ENCODE data around the gene JADE3.
"Not testable (repeated sequence)": the region's sequence is repeated elsewhere in the genome, so short reads cannot be mapped to it uniquely, and the experiment has no call there.

JADE3 gene

GRCh38 chrX:46935295-46935694 lies 23.1 kb downstream of the JADE3 start:
- DNase-seq (ENCODE audit: low spot score), result no peak

GRCh38 chrX:46938589-46938988 lies 26.4 kb downstream of the JADE3 start:
- DNase-seq (ENCODE audit: low spot score), result no peak

DNA sequence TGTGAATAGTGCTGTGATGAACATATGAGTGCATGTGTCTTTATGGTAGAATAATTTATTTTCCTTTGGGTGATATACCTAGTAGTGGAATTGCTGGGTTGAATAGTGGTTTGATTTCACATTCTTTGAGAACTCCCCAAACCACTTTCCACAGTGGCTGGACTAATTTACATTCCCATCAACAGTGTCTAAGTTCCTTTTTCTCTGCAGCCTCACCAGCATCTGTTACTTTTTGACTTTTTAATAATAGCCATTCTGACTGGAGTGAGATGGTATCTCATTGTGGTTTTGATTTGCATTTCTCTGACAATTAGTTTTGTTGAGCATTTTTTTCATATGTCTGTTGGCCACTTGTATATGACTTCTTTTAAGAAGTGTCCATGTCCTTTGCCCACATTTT lies 29.1 kb downstream of the JADE3 start:
- no peak for DNase-seq (ENCODE audit: low spot score)

DNA sequence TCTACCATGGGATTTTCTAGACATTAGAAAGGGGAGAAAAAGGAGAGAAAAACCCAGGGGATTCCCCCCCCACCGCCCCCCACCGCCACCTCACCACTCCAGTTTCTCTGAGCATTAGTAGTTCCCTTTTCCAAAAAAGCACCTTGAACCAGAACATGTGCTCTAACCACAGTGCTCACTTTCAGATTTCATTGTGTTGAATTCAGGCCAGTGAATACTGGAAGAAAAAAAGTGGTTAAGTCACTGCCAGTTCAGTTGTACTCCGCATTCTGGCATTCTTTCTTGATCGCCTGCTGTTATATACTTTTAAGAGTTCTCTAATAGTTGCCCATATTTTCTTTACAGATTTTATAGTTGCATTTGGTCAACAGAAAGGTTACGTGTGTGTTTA lies 40.9 kb downstream of the JADE3 start:
- DNase-seq (ENCODE audit: low spot score), result no peak

DNA sequence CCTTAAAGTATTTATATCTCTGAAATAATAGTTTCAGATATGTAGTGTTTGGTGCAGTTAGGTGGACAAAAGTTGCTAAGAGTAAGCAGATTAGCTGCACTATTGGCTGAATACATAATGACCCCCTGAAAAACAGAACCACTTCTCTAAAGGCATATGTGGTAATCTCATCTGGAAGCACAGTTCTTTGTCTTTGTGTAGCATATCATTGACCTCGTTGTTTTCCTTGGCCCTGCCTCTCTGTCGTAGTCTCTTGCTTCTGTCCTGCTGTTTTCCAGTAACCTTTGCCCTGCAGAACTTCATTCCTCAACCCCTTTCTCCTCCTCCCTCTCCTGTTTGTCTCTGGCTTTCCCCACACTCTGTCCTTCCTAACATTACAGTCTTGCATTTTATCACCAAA lies 41.4 kb downstream of the JADE3 start:
- DNase-seq (ENCODE audit: low spot score), result no peak

DNA sequence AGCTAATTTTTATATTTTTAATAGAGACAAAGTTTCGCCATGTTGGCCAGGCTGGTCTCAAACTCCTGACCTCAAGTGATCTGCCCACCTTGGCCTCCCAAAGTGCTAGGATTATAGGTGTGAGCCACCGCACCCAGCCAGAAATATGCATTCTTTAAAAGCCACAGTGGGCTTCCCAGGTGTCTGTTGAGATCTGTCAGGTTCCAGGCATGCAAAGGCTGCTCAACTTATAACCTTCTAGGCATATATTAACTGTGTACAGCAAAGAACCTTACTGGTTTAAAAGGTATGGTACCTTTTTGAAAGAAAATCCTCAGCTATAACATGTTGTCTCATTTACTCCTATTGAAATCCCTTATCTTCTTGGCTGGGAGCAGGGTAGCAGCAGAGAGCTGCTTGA lies 42.5 kb downstream of the JADE3 start:
- no peak for DNase-seq (ENCODE audit: low spot score)

GRCh38 chrX:46956589-46956988 lies 44.4 kb downstream of the JADE3 start:
- DNase-seq (ENCODE audit: low spot score), result not testable (repeated sequence)

- DNase-seq (ENCODE audit: low spot score), result no peak
Measured at GRCh38 chrX:46957297-46957696, 45.1 kb downstream of the JADE3 start.

GRCh38 chrX:46959101-46959500 lies 46.9 kb downstream of the JADE3 start:
- DNase-seq (ENCODE audit: low spot score), result no peak

GRCh38 chrX:46959985-46960700 lies 47.9 kb downstream of the JADE3 start:
- DNase-seq (ENCODE audit: low spot score), result no peak

DNA sequence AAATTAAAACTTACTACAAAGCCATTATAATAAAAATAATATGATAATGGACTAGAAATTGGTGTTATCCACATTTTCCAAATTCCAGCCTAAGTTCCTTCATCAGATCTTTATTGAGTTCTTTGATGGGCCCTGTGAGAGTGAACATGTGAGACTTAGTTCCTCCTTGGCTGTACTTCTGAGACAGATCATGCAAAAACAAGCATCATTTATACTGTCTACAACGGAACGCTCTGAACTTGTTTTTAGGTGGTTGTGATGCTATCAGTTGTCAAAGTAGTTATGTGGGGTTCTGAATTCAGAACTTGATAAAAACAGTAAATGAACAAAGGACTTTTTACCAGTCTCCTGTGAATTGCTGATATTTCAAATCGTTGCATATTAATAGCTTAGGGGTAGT lies 48.9 kb downstream of the JADE3 start:
- DNase-seq (ENCODE audit: low spot score), result no peak

GRCh38 chrX:46961574-46962283 lies 49.5 kb downstream of the JADE3 start:
- no peak for DNase-seq (ENCODE audit: low spot score)

DNA sequence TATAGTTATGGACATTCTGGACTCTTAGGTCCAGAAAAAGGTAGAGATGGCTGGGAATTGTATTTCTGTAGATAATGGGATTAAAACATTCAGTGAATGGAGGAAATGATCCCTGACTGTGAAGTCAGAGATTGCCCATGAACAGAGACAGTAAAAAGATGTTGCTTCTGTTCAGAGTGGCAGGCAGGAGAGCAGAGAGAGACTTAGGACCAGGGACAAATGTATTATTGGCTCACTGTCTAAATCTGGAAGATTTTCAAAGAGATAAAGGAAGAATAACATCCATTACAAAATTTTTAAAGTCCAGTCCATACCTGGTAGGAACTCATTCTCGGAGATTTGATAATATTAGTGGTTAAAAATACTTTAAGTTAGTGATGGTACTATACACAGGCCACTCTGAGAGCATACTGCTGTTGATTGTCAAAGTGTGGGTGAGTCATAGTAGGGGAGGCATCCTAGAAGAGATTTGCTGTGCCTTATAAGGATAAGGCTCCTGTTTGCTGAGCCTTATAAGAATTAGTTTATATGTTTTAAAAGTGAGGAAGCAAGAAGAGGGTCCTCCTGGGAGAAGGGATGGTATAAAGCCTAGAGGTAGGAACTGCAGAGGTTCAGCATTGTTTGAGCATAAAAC lies 53.0 kb downstream of the JADE3 start:
- DNase-seq (ENCODE audit: low spot score), result no peak

GRCh38 chrX:46967547-46967946 lies 55.3 kb downstream of the JADE3 start:
- DNase-seq (ENCODE audit: low spot score), result no peak

- DNase-seq (ENCODE audit: low spot score), result not testable (repeated sequence)
Measured at GRCh38 chrX:46977046-46977445, 64.8 kb downstream of the JADE3 start.

DNA sequence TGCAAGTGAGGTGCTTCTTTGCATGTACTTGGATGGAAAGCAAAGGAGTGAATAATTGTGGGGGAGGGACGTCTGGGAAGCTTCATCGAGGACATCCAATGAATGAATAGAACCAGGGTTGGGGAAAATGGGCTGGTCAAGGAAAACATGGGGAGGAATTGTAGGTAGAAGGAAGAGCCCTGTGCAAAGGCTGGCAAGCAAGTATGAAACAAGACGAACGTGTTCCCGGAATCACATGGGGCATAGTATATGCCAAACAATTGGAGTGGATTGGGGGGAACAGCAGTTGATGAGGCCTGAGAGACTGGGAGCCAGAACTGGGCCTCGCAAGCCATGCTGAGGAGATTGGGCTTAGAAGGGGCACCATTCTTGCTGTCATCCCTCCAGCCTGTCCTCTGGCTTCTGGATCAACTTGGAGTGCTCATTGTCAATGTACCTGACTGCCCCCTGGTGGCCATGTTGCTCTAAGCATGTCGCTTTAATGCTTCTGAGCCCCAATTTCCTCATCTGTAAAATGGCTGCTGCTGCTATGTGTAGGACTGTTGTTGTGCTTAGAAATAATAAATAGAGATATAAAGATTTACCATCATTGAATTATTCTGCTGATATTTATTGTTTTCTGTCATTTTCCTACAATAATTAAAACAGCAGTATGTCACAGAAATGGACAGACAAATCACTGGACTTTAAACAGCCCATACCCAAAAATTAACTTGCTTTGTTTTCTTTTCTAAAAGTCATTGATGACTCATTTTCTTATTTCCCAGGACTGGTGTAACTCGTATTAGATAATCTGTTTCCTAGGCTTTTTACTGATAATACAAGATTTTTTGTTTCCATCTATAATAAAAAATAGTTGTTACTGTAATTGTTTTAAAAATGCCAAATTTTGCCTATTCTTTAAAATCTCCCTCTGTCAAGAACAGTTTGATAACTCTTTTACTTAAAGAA lies 66.4 kb downstream of the JADE3 start:
- DNase-seq (ENCODE audit: low spot score), result peak; percentile 38

DNA sequence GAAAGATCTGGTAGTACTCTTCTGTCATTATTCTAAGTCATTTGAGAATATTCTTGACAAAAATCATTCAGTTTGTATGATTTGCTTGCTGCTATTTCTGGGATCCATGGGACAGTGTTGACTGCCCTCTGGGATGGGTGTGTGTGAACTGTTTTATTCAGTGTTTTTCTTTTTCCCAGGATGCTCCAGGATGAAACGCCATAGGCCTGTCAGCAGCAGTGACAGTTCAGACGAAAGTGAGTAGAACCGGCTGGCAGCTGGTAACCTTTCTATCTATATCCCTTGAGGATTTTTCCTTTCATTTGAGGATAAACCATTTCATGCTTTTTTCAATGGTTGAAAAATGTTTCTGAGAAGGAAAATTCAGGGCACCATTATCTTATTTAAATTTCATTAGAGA lies 72.5 kb downstream of the JADE3 start:
- no peak for DNase-seq (ENCODE audit: low spot score)

GRCh38 chrX:46989548-46989947 lies 77.3 kb downstream of the JADE3 start:
- DNase-seq (ENCODE audit: low spot score), result no peak

DNA sequence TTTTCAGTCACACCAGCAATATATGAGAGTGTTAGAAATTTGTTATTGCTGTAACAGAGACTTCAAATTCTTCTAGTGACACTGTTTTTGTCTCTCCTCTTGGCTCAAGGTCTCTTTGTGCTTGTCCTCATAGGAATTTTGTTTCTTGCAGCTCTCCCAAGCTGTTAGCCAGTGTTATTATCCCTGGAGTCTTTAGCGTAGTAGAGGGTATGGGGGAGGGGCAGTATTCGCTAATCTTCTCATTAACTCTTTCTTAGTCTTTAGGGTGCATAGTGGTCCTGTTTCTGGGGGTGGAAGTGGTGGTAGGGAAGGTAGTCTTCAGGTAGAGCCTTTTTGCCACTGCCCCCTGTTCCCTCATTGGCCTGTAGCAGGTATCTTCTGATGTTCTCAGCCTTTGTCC lies 79.4 kb downstream of the JADE3 start:
- DNase-seq (ENCODE audit: low spot score), result no peak

- no peak for DNase-seq (ENCODE audit: low spot score)
Measured at GRCh38 chrX:46992070-46992469, 79.8 kb downstream of the JADE3 start.

DNA sequence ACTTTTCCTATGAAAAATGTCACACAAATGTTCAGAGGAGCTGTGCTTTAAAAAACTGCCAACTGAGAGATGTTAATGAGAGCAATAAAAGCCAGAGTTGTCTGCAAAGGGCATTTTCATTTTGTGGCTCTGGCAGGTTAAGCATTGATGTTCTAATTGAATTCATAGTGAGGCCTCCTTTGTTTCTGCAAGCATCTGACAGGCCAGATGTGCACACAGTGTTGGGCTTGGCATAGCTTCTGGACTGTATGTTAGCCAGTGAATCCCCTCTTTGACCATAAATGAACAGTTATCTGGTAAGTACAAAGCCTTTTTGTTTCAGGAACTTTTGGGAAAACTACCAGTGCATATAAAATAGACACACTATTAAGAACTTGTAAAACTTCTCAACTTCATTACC lies 81.9 kb downstream of the JADE3 start:
- no peak for DNase-seq (ENCODE audit: low spot score)

DNA sequence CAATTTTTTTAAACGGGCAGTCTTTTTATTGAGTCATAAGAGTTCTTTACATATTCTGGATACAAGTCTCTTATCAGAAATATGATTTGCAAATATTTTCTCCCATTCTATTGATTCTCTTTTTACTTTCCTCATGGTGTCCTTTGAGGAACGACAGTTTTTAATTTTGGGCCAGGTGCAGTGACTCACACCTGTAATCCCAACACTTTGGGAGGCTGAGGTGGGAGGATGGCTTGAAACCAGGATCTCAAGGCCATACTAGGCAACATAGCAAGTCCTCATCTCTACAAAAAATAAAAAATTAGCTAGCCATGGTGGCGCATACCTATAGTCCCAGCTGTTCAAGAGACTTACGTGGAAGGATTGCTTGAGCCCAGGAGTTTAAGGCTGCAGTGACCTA lies 99.9 kb downstream of the JADE3 start:
- no peak for DNase-seq (ENCODE audit: low spot score)
